Type B pancreatic cell (in vitro differentiated cells): ENCODE measurements around the gene KIF19. TPM values are rescaled to one million over a fixed set of nuclear protein-coding genes. Genes with fewer than 3 reads are reported as not detected.

Experiments used
- DNase-seq: peaks from one replicate; pipeline ENCODE4 v3.0.0; 2021; ENCODE audit warnings: mixed read lengths; ENCODE audit not compliant: unreplicated experiment; ENCODE audit errors: extremely low spot score
- H3K27ac Mint-ChIP-seq: 2 replicates; pipeline ENCODE4 v1.8.0; 2021; ENCODE audit warnings: mild to moderate bottlenecking, mixed read lengths
- H3K27me3 Mint-ChIP-seq: 2 replicates; pipeline ENCODE4 v1.8.0; 2021; ENCODE audit warnings: mixed read lengths
- H3K36me3 Mint-ChIP-seq: 2 replicates; pipeline ENCODE4 v1.8.0; 2021; ENCODE audit warnings: mixed read lengths
- H3K4me1 Mint-ChIP-seq: one replicate; pipeline ENCODE4 v1.8.0; 2021; ENCODE audit warnings: mixed read lengths; ENCODE audit not compliant: unreplicated experiment
- H3K4me3 Mint-ChIP-seq: 2 replicates; pipeline ENCODE4 v1.8.0; 2021; ENCODE audit warnings: mild to moderate bottlenecking, mixed read lengths
- H3K9me3 Mint-ChIP-seq: 2 replicates; pipeline ENCODE4 v1.8.0; 2021; ENCODE audit warnings: mixed read lengths
- CTCF ChIP-seq: fragments of 200-600 bp; sonication (generic); conservative IDR thresholded peaks from 2 replicates; pipeline ENCODE4 v1.5.0; 2021; ENCODE audit warnings: antibody characterized with exemption, mild to moderate bottlenecking
- total RNA-seq: library from RNA; stranded (reverse); gene quantifications from 2 replicates; pipeline ENCODE4 v1.2.1, GENCODE V29; 2021; ENCODE audit warnings: low replicate concordance

Gene KIF19
- total RNA-seq, 1 donor from 2014 or later: 2.9 TPM

GRCh38 chr17:74392848-74393247 lies 66.8 kb downstream of the KIF19 start:
- Mint-ChIP-seq H3K4me1 (peaks cover 19% of the 10 kb centered on the region), H3K36me3 (no peaks in the 10 kb centered on the region), H3K27me3 (no peaks in the 10 kb centered on the region), H3K27ac (no peak overlapping the region), H3K4me3 (no peak overlapping the region), H3K9me3 (no peaks in the 10 kb centered on the region)
- no peak for TF ChIP-seq CTCF
- no peak for DNase-seq

GRCh38 chr17:74393346-74393942 lies 67.4 kb downstream of the KIF19 start:
- no peaks in the 10 kb centered on the region for H3K9me3 Mint-ChIP-seq
- H3K27ac Mint-ChIP-seq: no peak overlapping the region
- H3K4me3 Mint-ChIP-seq: no peak overlapping the region
- TF ChIP-seq CTCF: no peak
- DNase-seq: no peak
- H3K27me3 Mint-ChIP-seq: no peaks in the 10 kb centered on the region
- H3K36me3 Mint-ChIP-seq: no peaks in the 10 kb centered on the region
- peaks cover 19% of the 10 kb centered on the region for H3K4me1 Mint-ChIP-seq

GRCh38 chr17:74394275-74394950 lies 68.4 kb downstream of the KIF19 start:
- H3K27ac Mint-ChIP-seq: no peak overlapping the region
- H3K4me3 Mint-ChIP-seq: no peak overlapping the region
- peaks cover 19% of the 10 kb centered on the region for H3K4me1 Mint-ChIP-seq
- no peak for DNase-seq
- no peaks in the 10 kb centered on the region for H3K27me3 Mint-ChIP-seq
- no peak for TF ChIP-seq CTCF
- H3K36me3 Mint-ChIP-seq: no peaks in the 10 kb centered on the region
- H3K9me3 Mint-ChIP-seq: no peaks in the 10 kb centered on the region

- DNase-seq: no peak
- no peak overlapping the region for H3K4me3 Mint-ChIP-seq
- H3K36me3 Mint-ChIP-seq: no peaks in the 10 kb centered on the region
- no peak for TF ChIP-seq CTCF
- H3K4me1 Mint-ChIP-seq: peaks cover 19% of the 10 kb centered on the region
- H3K27me3 Mint-ChIP-seq: no peaks in the 10 kb centered on the region
- H3K9me3 Mint-ChIP-seq: no peaks in the 10 kb centered on the region
- H3K27ac Mint-ChIP-seq: no peak overlapping the region
Observed at GRCh38 chr17:74394977-74395376, 69.0 kb downstream of the KIF19 start.

GRCh38 chr17:74396567-74396966 lies 70.5 kb downstream of the KIF19 start:
- no peak for TF ChIP-seq CTCF
- H3K9me3 Mint-ChIP-seq: no peaks in the 10 kb centered on the region
- no peak overlapping the region for H3K4me3 Mint-ChIP-seq
- H3K36me3 Mint-ChIP-seq: no peaks in the 10 kb centered on the region
- no peak for DNase-seq
- H3K27ac Mint-ChIP-seq: no peak overlapping the region
- H3K27me3 Mint-ChIP-seq: no peaks in the 10 kb centered on the region
- H3K4me1 Mint-ChIP-seq: peaks cover 19% of the 10 kb centered on the region
